HT-29 (cell line): ENCODE data around the gene CATSPERZ. TPM values are rescaled to one million over a fixed set of nuclear protein-coding genes. Genes with fewer than 3 reads are reported as not detected.
A peak's percentile ranks its signal among the peaks of the same experiment; 100 is the strongest.

Experiments
- DNase-seq: peaks from one replicate; pipeline ENCODE4 v3.0.0-alpha.2; 2015; ENCODE audit warnings: low spot score
- total RNA-seq: library from RNA; depleted of rRNA; stranded (reverse); fragments of >200 nt; shearing (Covaris generic); gene quantifications from 2 replicates; pipeline ENCODE4 v1.2.3, GENCODE V29; 2014

The CATSPERZ gene
- total RNA-seq, 1 experiment from 2014 or later = 1.4 TPM

- DNase-seq = no peak
Observed at GRCh38 chr11:64340671-64341335, 40.6 kb downstream of the CATSPERZ start.

- DNase-seq = no peak
Observed at GRCh38 chr11:64341429-64341828, 41.3 kb downstream of the CATSPERZ start.

- DNase-seq = peak; percentile 93
Observed at GRCh38 chr11:64341851-64342791, 42.0 kb downstream of the CATSPERZ start.

GRCh38 chr11:64342869-64343745, 42.9 kb downstream of the CATSPERZ start:
- no peak for DNase-seq

GRCh38 chr11:64343767-64344559, 43.8 kb downstream of the CATSPERZ start:
- DNase-seq = no peak

DNA sequence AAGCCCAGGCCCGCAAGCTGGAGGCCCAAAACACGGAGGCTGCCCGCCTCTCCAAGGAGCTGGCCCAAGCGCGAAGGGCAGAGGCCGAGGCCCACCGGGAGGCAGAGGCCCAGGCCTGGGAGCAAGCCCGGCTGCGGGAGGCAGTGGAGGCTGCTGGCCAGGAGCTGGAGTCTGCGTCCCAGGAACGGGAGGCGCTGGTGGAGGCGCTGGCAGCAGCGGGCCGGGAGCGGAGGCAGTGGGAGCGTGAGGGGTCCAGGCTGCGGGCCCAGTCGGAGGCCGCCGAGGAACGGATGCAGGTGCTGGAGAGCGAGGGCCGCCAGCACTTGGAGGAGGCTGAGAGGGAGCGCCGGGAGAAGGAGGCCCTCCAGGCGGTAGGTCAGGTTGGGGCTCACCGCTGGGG, 44.6 kb downstream of the CATSPERZ start:
- DNase-seq = no peak

- DNase-seq = no peak
Observed at GRCh38 chr11:64347193-64347867, 47.2 kb downstream of the CATSPERZ start.

DNA sequence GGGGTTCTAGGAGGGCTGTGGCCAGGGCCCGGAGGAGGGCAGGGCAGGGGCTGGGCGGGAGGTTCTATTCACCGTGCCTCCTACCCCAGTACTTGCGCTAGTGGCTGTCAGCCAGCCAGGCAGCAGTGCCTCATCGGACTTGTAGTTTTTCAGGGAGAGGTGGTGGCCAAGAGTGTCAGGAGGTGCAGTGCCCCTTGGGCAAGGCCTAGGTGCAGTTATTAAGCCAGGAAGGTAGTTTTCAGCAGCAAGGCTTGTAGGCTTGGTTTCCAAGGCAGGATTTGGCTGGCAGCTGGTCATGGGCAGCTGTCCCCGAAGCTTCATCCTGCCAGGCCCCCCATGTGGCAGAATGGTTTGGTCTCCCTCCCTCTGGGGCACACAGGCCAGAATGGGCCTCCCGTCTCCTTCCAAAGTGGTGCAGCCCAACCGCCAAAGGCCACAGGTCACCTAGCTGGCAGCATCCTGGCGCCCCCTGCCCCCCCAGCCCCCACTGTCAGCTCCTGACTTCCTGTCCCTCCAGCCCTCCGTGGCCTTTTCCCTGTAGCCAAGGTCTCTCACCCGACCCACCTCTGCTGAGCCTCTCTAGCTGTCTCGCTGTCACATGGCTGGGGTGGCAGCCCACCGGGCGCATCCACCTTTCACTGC, 48.3 kb downstream of the CATSPERZ start:
- DNase-seq = no peak

- DNase-seq = no peak
Observed at GRCh38 chr11:64349025-64349387, 48.8 kb downstream of the CATSPERZ start.

DNA sequence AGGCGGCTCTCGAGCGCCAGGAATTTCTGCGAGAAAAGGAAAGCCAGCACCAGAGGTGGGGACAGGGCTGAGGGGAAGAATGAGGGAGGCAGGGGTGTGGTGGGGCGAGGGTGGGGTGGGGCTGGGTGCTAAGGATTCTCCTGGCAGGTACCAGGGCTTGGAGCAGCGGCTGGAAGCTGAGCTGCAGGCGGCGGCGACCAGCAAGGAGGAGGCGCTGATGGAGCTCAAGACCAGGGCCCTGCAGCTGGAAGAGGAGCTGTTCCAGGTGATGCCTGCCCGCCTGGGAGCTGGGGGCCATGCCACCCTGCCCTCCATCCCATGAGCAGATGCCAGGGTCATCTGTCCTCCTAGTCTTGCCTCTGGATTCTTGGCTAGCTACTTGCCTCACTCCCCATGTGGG, 49.2 kb downstream of the CATSPERZ start:
- no peak for DNase-seq

DNA sequence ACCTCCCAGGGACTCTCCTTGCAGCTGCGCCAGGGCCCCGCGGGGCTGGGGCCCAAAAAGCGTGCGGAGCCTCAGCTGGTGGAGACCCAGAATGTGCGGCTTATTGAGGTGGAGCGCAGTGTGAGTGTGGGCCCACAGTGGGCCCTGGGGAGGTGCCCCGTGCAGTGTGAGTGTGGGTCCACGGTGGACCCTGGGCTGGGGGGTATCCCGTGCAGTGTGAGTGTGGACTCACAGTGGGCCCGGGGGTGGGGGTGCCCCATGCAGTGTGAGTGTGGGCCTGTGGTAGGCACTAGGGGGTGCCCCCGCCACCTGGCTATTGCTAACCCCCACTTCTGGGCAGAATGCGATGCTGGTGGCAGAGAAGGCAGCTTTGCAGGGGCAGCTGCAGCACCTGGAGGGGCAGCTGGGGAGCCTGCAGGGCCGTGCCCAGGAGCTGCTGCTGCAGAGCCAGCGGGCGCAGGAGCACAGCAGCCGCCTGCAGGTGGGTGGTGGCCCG, 51.0 kb downstream of the CATSPERZ start:
- DNase-seq = no peak

- no peak for DNase-seq
Observed at GRCh38 chr11:64352099-64352994, 52.2 kb downstream of the CATSPERZ start.

DNA sequence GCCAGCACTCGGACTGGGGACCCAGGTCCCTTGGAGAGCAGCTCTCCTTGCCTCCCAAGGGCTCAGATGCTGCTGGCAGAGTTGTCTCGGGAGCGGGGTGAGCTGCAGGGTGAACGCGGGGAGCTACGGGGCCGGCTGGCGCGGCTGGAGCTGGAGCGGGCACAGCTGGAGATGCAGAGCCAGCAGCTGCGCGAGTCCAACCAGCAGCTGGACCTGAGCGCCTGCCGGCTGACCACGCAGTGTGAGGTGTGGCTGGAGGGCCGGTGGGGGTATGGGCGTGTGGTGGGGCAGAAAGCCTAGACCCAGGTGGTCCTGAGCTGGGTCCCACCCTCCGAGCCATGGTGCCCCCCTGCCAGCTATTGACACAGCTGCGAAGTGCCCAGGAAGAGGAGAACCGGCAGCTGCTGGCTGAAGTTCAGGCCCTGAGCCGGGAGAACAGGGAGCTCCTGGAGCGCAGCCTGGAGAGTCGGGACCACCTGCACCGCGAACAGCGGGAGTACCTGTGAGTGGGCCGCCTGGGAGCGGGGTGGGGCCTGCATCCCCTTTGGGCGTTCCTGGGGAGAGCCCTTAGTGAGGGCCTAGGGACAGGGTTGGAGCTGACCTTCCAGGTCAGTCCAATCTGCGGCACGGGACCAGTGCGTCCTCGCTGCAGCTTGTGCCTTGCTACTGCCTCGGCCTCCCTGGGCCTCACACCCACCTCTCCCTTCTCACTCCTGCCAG, 53.0 kb downstream of the CATSPERZ start:
- no peak for DNase-seq

DNA sequence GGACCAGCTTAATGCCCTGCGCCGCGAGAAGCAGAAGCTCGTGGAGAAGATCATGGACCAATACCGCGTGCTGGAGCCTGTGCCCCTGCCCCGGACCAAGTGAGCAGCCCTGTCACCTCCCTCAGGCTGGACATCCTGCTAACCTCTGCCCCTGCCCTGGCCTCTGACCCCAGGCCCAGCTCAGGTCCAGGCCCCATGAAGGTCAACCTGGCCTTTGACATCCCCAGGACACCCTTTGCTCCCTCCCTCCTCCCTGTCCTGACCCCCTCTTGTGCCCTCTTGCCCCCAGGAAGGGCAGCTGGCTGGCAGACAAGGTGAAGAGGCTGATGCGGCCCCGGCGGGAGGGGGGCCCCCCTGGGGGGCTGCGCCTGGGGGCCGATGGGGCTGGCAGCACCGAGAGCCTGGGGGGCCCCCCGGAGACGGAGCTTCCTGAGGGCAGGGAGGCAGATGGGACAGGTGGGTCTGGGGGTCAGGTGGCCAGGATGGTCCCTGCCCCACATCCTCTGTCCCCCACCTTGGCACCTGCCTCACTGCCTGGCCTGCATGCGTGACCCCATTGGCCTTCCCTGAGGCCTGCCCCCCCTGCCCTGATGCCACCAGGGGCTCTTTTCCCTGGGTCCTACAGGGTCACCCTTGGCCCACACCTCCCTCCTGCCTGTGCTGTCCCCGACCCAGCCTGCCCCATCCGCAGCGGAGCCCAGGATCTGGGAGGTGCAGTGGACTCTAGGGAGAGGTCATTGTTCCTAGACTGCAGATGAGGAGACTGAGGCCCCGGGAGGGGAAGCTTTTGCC, 53.8 kb downstream of the CATSPERZ start:
- no peak for DNase-seq
